Natural killer cell (primary cell): ENCODE results near the gene RGS6. TPM values are rescaled to one million over a fixed set of nuclear protein-coding genes. Genes with fewer than 3 reads are reported as not detected.
A peak's percentile ranks its signal among the peaks of the same experiment; 100 is the strongest.

Experiments used
- ATAC-seq, 3 donors: fragments of 150-1000 bp in 2 of 3; fragments of 200-7000 bp in 1 of 3; cut with Tn5 transposase; 1 replicate in 1 of 3; 2 replicates in 2 of 3; pipeline ENCODE4 v1.10.0; 2021; ENCODE audit warnings: mild to moderate bottlenecking in 2 of 3, moderate library complexity in 2 of 3
- DNase-seq, 2 donors: peaks; one replicate each; pipeline versions ENCODE4 v3.0.0 to v3.0.0-alpha.2; 2013 to 2021; ENCODE audit warnings: mixed read lengths in 1 of 2
- H3K27ac ChIP-seq: one replicate; pipeline ENCODE4 v1.5.1; 2013; ENCODE audit warnings: mild to moderate bottlenecking, low read length
- H3K27me3 ChIP-seq: one replicate; pipeline ENCODE4 v1.6.1; 2013; ENCODE audit warnings: low read length; ENCODE audit not compliant: control insufficient read depth, insufficient read depth
- H3K36me3 ChIP-seq: one replicate; pipeline ENCODE4 v1.6.1; 2013; ENCODE audit warnings: low read length; ENCODE audit not compliant: control insufficient read depth, insufficient read depth
- H3K4me1 ChIP-seq: one replicate; pipeline ENCODE4 v1.6.1; 2013; ENCODE audit warnings: low read length; ENCODE audit not compliant: control insufficient read depth, insufficient read depth
- H3K4me3 ChIP-seq: one replicate; pipeline ENCODE4 v1.5.1; 2013; ENCODE audit warnings: low read length
- H3K9me3 ChIP-seq: one replicate; pipeline ENCODE4 v1.6.1; 2013; ENCODE audit warnings: low read length; ENCODE audit not compliant: control insufficient read depth, insufficient read depth
- H3K27ac Mint-ChIP-seq, 2 donors: one replicate each; pipeline ENCODE4 v1.8.0; 2022; ENCODE audit warnings: mild to moderate bottlenecking in 2 of 2, mixed read lengths in 2 of 2, moderate library complexity in 1 of 2
- H3K27me3 Mint-ChIP-seq, 2 donors: one replicate each; pipeline ENCODE4 v1.8.0; 2022; ENCODE audit warnings: low read depth in 2 of 2, mixed read lengths in 2 of 2
- H3K36me3 Mint-ChIP-seq: one replicate; pipeline ENCODE4 v1.8.0; 2022; ENCODE audit warnings: mixed read lengths
- H3K4me1 Mint-ChIP-seq, 2 donors: one replicate each; pipeline ENCODE4 v1.8.0; 2022; ENCODE audit warnings: mixed read lengths in 2 of 2
- H3K4me3 Mint-ChIP-seq: one replicate; pipeline ENCODE4 v1.8.0; 2022; ENCODE audit warnings: mild to moderate bottlenecking, moderate library complexity, mixed read lengths
- H3K9me3 Mint-ChIP-seq, 2 donors: one replicate each; pipeline ENCODE4 v1.8.0; 2022; ENCODE audit warnings: mixed read lengths in 2 of 2
- WGBS: methylation state at CpG from one replicate; pipeline ENCODE4 v1.1.7; 2013; ENCODE audit warnings: missing lambda C conversion rate; ENCODE audit not compliant: insufficient coverage; 5-methylcytosine and 5-hydroxymethylcytosine counted together
- intact Hi-C: fragments of 100-400 bp; cut with micrococcal nuclease; formaldehyde crosslinking; loops from one replicate; pipeline ENCODE4 v1.14.2; 2022
- total RNA-seq, 4 donors: library from RNA; stranded (reverse); fragments of 120-200 nt in 1 of 4; gene quantifications; one replicate each; pipeline versions ENCODE4 v1.2.3 to v1.2.4, GENCODE V29; 2013 to 2022
- TF ChIP-seq, protein P1 (sequence below): fragments of 200-600 bp; IDR thresholded peaks from one replicate; pipeline ENCODE4 v1.8.0; 2022; ENCODE audit warnings: antibody characterized with exemption

The RGS6 gene
- total RNA-seq, 3 donors from 2014 or later (not counting 1 experiment from before 2014, with no cell fraction given): 0.75 to 1.4 TPM; not detected in 1

DNA sequence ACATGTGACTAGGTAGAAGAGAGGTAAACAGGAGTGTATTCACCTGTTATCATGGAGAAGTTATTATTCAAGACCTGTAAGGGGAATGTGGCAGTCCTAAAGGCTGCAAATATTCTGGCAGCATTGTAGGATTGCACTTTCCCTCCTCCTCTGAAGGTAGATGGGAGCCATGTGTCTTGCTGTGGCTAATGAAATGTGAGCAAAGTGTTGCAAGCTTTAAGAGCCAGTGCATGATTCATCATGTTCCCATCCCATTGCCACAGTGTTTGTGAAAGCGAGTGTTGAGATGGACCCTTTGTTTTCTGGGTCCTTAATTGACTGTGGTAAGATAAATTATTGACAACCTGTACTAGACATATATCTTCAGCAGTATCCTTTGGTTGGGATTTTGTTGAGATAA lies 128.7 kb downstream of the RGS6 start:
- H3K27ac ChIP-seq: no peak overlapping the region
- TF ChIP-seq, protein P1, sequence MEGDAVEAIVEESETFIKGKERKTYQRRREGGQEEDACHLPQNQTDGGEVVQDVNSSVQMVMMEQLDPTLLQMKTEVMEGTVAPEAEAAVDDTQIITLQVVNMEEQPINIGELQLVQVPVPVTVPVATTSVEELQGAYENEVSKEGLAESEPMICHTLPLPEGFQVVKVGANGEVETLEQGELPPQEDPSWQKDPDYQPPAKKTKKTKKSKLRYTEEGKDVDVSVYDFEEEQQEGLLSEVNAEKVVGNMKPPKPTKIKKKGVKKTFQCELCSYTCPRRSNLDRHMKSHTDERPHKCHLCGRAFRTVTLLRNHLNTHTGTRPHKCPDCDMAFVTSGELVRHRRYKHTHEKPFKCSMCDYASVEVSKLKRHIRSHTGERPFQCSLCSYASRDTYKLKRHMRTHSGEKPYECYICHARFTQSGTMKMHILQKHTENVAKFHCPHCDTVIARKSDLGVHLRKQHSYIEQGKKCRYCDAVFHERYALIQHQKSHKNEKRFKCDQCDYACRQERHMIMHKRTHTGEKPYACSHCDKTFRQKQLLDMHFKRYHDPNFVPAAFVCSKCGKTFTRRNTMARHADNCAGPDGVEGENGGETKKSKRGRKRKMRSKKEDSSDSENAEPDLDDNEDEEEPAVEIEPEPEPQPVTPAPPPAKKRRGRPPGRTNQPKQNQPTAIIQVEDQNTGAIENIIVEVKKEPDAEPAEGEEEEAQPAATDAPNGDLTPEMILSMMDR: no peak
- Mint-ChIP-seq H3K9me3 (no peaks in the 10 kb centered on the region), H3K4me3 (no peak overlapping the region), H3K36me3 (no peaks in the 10 kb centered on the region), H3K27me3 (peaks cover 9 to 18% of the 10 kb centered on the region in 2 donors), H3K4me1 (no peaks in the 10 kb centered on the region), H3K27ac (no peak overlapping the region)
- no peaks in the 10 kb centered on the region for H3K27me3 ChIP-seq
- no peaks in the 10 kb centered on the region for H3K36me3 ChIP-seq
- H3K4me1 ChIP-seq: no peaks in the 10 kb centered on the region
- intact Hi-C loops: no loop called here
- no peak for ATAC-seq
- DNase-seq: no peak
- H3K4me3 ChIP-seq: no peak overlapping the region
- no peaks in the 10 kb centered on the region for H3K9me3 ChIP-seq
- WGBS: 100% methylated on average over 1 of the region's 1 CpG

DNA sequence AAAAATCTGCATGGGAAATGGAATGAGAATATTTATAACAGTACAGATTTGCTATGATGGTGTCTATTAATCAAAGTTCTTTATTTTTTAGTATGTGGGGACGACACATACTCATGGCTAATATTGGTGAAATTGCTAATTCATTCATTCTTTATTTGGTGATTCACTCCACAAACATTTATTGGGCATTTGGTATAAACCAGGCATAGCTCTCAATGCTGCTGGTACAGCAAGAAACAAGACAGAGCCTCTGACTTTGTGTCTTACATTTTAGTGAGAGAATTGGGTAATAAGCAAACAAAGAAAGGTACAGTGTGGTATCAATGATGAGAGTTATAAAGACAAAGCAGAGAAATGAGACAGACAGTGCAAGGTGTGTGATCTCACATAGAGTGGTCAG lies 129.5 kb downstream of the RGS6 start:
- intact Hi-C loops: no loop called here
- Histone ChIP-seq H3K27me3 (no peaks in the 10 kb centered on the region), H3K9me3 (no peaks in the 10 kb centered on the region), H3K36me3 (no peaks in the 10 kb centered on the region), H3K4me1 (no peaks in the 10 kb centered on the region), H3K27ac (no peak overlapping the region), H3K4me3 (no peak overlapping the region)
- H3K4me1 Mint-ChIP-seq: no peaks in the 10 kb centered on the region
- DNase-seq: no peak
- 80% methylated on average over 1 of the region's 1 CpG for WGBS
- ATAC-seq: no peak
- H3K27ac Mint-ChIP-seq: no peak overlapping the region
- no peaks in the 10 kb centered on the region for H3K9me3 Mint-ChIP-seq
- H3K36me3 Mint-ChIP-seq: no peaks in the 10 kb centered on the region
- no peak overlapping the region for H3K4me3 Mint-ChIP-seq
- TF ChIP-seq, protein P1: no peak
- peaks cover 9 to 15% of the 10 kb centered on the region in 2 donors for H3K27me3 Mint-ChIP-seq

DNA sequence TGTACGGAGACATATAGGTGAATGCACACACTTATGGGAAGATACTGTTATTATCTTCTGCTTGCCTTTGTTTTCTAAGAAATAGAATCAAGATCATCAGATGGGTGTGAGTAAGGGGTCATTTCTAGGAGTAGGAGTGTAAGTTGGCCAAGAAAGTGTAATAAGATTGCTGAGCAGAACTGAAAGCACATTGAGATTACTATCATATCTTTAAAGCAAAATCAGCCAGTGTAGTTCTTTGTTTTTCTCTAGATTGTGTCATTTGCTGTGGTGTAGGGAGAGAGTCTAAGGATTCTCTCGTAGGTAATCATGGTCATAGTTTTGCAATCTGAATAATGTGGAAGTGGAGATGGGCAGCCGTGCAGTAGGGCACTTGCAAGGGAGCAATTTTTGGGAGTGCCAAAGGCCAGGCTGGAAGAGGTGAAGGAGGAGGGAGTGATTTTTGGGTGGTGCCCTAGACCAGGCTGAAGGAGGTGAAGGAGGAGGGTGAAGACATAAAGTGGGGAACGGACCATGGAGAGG lies 131.6 kb downstream of the RGS6 start:
- H3K9me3 Mint-ChIP-seq: no peaks in the 10 kb centered on the region
- no peak overlapping the region for H3K4me3 ChIP-seq
- H3K27me3 ChIP-seq: no peaks in the 10 kb centered on the region
- H3K4me1 Mint-ChIP-seq: no peaks in the 10 kb centered on the region
- H3K9me3 ChIP-seq: no peaks in the 10 kb centered on the region
- intact Hi-C loops: no loop called here
- ATAC-seq (peak in 1 of 3 donors; percentile 41), DNase-seq (no peak)
- TF ChIP-seq, protein P1: no peak
- H3K27me3 Mint-ChIP-seq: peaks cover 9 to 20% of the 10 kb centered on the region in 2 donors
- 84% methylated on average over 4 of the region's 4 CpGs for WGBS
- no peak overlapping the region for H3K4me3 Mint-ChIP-seq
- H3K27ac Mint-ChIP-seq: no peak overlapping the region
- H3K36me3 Mint-ChIP-seq: no peaks in the 10 kb centered on the region
- no peaks in the 10 kb centered on the region for H3K36me3 ChIP-seq
- H3K27ac ChIP-seq: no peak overlapping the region
- no peaks in the 10 kb centered on the region for H3K4me1 ChIP-seq

DNA sequence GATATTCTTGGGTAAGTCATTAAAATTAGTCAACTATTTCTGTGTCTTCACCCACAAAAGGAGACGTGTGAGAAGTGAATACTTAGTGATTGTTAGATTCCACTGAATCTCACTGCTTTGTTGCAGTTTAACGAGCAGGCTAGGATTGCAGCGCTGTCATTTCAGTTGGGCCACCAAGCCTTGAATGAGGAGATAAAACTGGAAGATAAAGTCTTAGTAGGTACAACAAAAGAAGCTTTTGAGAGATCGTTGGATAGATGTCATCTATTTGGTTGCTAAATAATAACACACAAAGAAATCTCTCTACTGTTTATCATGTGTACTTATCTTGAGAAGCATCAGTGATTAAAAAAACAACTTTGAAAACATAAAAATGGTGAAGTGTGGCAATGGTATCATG lies 132.3 kb downstream of the RGS6 start:
- DNase-seq (no peak), ATAC-seq (no peak)
- no peak overlapping the region for H3K4me3 ChIP-seq
- H3K4me1 Mint-ChIP-seq: no peaks in the 10 kb centered on the region
- H3K9me3 ChIP-seq: no peaks in the 10 kb centered on the region
- no peaks in the 10 kb centered on the region for H3K4me1 ChIP-seq
- H3K36me3 ChIP-seq: no peaks in the 10 kb centered on the region
- TF ChIP-seq, protein P1: no peak
- H3K27me3 ChIP-seq: no peaks in the 10 kb centered on the region
- intact Hi-C loops: no loop called here
- H3K27ac ChIP-seq: no peak overlapping the region
- no peak overlapping the region for H3K27ac Mint-ChIP-seq
- H3K36me3 Mint-ChIP-seq: no peaks in the 10 kb centered on the region
- no peaks in the 10 kb centered on the region for H3K9me3 Mint-ChIP-seq
- H3K27me3 Mint-ChIP-seq: peaks cover 9 to 21% of the 10 kb centered on the region in 2 donors
- WGBS: 88% methylated on average over 3 of the region's 4 CpGs
- H3K4me3 Mint-ChIP-seq: no peak overlapping the region
